Osteoblast (primary cell): ENCODE measurements around the gene RPL36. TPM values are rescaled to one million over a fixed set of nuclear protein-coding genes. Genes with fewer than 3 reads are reported as not detected.
"Not testable (repeated sequence)": the region's sequence is repeated elsewhere in the genome, so short reads cannot be mapped to it uniquely, and the experiment has no call there.

Experiments used
- DNase-seq: peaks from one replicate; pipeline ENCODE4 v3.0.0; 2011; ENCODE audit warnings: low spot score, mixed read lengths; ENCODE audit not compliant: insufficient read length; ENCODE audit errors: missing footprints
- H2AFZ ChIP-seq: 2 replicates; pipeline ENCODE4 v1.6.0; 2011; ENCODE audit warnings: mild to moderate bottlenecking, low read length
- H3K27ac ChIP-seq: 2 replicates; pipeline ENCODE4 v1.5.1; 2011; ENCODE audit warnings: mild to moderate bottlenecking, low read depth, low read length, moderate library complexity
- H3K27me3 ChIP-seq: 2 replicates; pipeline ENCODE4 v1.6.0; 2012; ENCODE audit warnings: mild to moderate bottlenecking, control low read depth, inconsistent platforms, low read length, moderate library complexity; ENCODE audit not compliant: insufficient read depth
- H3K36me3 ChIP-seq: 2 replicates; pipeline ENCODE4 v1.5.1; 2011; ENCODE audit warnings: mild to moderate bottlenecking, low read length, control low read depth, moderate library complexity; ENCODE audit not compliant: insufficient read depth
- H3K4me1 ChIP-seq: 2 replicates; pipeline ENCODE4 v1.5.1; 2011; ENCODE audit warnings: mild to moderate bottlenecking, low read length, control low read depth, moderate library complexity; ENCODE audit not compliant: insufficient read depth
- H3K4me2 ChIP-seq: 2 replicates; pipeline ENCODE4 v1.6.0; 2011; ENCODE audit warnings: mild to moderate bottlenecking, low read length; ENCODE audit not compliant: insufficient read depth
- H3K4me3 ChIP-seq: fragments of 200-600 bp; sonication (generic); 3 replicates; pipeline ENCODE4 v1.5.1; 2012; ENCODE audit warnings: mild to moderate bottlenecking, low read length, inconsistent platforms; ENCODE audit not compliant: insufficient read depth
- H3K79me2 ChIP-seq: 2 replicates; pipeline ENCODE4 v1.6.0; 2012; ENCODE audit warnings: mild to moderate bottlenecking, low read length, control low read depth, inconsistent platforms; ENCODE audit not compliant: insufficient read depth
- H3K9me3 ChIP-seq: 2 replicates; pipeline ENCODE4 v1.5.1; 2011; ENCODE audit warnings: low read depth, low read length, control low read depth
- H4K20me1 ChIP-seq: 2 replicates; pipeline ENCODE4 v1.6.0; 2012; ENCODE audit warnings: mild to moderate bottlenecking, low read length, control low read depth; ENCODE audit not compliant: insufficient read depth
- CTCF ChIP-seq: IDR thresholded peaks from 2 replicates; pipeline ENCODE4 v1.5.1; 2011; ENCODE audit warnings: mild to moderate bottlenecking, low read depth, low read length, moderate library complexity; ENCODE audit errors: extremely low read depth
- total RNA-seq: library from RNA; depleted of rRNA; stranded (reverse); fragments of >200 nt; gene quantifications from 2 replicates; pipeline ENCODE4 v1.2.3, GENCODE V29; 2012

RPL36 gene
- total RNA-seq, 1 donor: 228 TPM

- no peak for TF ChIP-seq CTCF
- Histone ChIP-seq H3K4me3 (no peak overlapping the region), H3K4me1 (no peaks in the 10 kb centered on the region), H3K27me3 (no peaks in the 10 kb centered on the region), H3K27ac (no peak overlapping the region), H3K9me3 (no peaks in the 10 kb centered on the region), H3K36me3 (peaks cover 66% of the 10 kb centered on the region), H3K4me2 (no peak overlapping the region), H4K20me1 (peaks cover 43% of the 10 kb centered on the region), H3K79me2 (peaks cover 50% of the 10 kb centered on the region), H2AFZ (no peak overlapping the region)
- peak; percentile 89 for DNase-seq
These were observed 8.0 kb downstream of the RPL36 start for GRCh38 chr19:5697890-5698634.

DNA sequence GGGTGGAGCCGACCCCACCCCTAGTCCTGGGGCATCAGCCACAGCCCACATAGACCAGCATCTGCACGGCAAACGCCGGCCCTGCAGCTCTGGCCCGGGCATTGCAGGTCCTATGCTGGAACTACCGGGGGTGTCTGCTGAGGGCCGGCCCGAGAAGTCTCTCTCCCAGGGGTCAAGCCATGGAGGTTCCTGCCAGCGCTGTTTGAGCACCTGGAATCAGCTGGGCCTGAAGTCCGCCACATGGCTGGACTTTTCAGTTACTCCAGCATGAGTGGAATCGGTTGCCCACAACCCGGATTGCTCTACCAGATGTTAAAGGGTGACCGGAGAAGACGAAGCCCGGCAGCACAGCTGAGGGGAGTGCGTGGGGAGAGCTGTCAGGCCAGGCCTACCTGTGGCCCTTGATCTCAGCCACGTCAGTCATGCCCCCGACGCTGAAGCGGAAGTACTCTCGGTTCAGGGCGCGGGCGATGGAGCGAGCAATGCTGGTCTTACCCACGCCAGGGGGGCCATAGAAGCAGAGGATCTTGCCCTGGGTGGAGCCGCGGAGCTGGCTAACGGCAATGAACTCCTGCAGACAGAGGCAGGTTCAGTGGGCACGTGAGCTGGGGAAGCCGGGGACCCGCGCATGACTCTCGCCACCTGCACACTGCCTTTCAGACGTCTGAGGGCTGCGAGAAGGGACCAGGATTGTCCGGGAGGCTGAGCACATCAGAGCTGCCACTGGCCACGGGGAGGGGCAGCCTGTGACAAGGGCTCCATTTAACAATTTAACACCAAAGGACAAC, 8.7 kb downstream of the RPL36 start:
- no peak overlapping the region for H3K4me2 ChIP-seq
- no peak overlapping the region for H2AFZ ChIP-seq
- H3K79me2 ChIP-seq: peaks cover 46% of the 10 kb centered on the region
- no peak overlapping the region for H3K4me3 ChIP-seq
- H3K9me3 ChIP-seq: no peaks in the 10 kb centered on the region
- H3K4me1 ChIP-seq: no peaks in the 10 kb centered on the region
- peaks cover 39% of the 10 kb centered on the region for H4K20me1 ChIP-seq
- no peak overlapping the region for H3K27ac ChIP-seq
- H3K27me3 ChIP-seq: no peaks in the 10 kb centered on the region
- H3K36me3 ChIP-seq: peaks cover 68% of the 10 kb centered on the region
- no peak for TF ChIP-seq CTCF
- DNase-seq: peak; percentile 68

- H3K27me3 ChIP-seq: no peaks in the 10 kb centered on the region
- TF ChIP-seq CTCF: no peak
- peaks cover 65% of the 10 kb centered on the region for H3K36me3 ChIP-seq
- H3K4me1 ChIP-seq: no peaks in the 10 kb centered on the region
- peak; percentile 76 for DNase-seq
- no peak overlapping the region for H3K4me3 ChIP-seq
- H4K20me1 ChIP-seq: peaks cover 22% of the 10 kb centered on the region
- H3K27ac ChIP-seq: no peak overlapping the region
- H3K79me2 ChIP-seq: peaks cover 29% of the 10 kb centered on the region
- H2AFZ ChIP-seq: no peak overlapping the region
- H3K9me3 ChIP-seq: no peaks in the 10 kb centered on the region
- H3K4me2 ChIP-seq: no peak overlapping the region
These were observed 10.5 kb downstream of the RPL36 start for GRCh38 chr19:5700455-5701092.

DNA sequence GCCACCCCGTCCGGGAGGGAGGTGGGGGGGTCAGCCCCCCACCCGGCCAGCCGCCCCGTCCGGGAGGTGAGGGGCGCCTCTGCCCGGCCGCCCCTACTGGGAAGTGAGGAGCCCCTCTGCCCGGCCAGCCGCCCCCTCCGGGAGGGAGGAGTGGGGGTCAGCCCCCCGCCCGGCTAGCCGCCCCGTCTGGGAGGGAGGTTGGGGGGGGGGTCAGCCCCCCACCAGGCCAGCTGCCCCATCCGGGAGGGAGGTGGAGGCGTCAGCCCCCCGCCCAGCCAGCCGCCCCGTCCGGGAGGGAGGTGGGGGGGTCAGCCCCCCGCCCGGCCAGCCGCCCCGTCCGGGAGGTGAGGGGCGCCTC, 11.9 kb downstream of the RPL36 start:
- H4K20me1 ChIP-seq: peaks cover 14% of the 10 kb centered on the region
- DNase-seq, H2AFZ ChIP-seq, H3K4me3 ChIP-seq, H3K9me3 ChIP-seq, H3K4me1 ChIP-seq, H3K27me3 ChIP-seq, H3K4me2 ChIP-seq, H3K27ac ChIP-seq: not testable (repeated sequence)
- H3K79me2 ChIP-seq: peaks cover 14% of the 10 kb centered on the region
- peaks cover 60% of the 10 kb centered on the region for H3K36me3 ChIP-seq
